Naive B cell (primary cell): Measurements from ENCODE around the gene PVALEF. TPM values are rescaled to one million over a fixed set of nuclear protein-coding genes. Genes with fewer than 3 reads are reported as not detected.

Experiments used
- ATAC-seq, 2 donors: fragments of 150-1000 bp; cut with Tn5 transposase; 2 replicates each; pipeline ENCODE4 v1.10.0; 2021; ENCODE audit warnings: low read depth in 2 of 2, mild to moderate bottlenecking in 2 of 2, moderate library complexity in 2 of 2
- DNase-seq: peaks from one replicate; pipeline ENCODE4 v3.0.0; 2022
- H3K27ac Mint-ChIP-seq, 6 donors: one replicate each; pipeline ENCODE4 v1.8.0; 2020 to 2022; ENCODE audit warnings: mild to moderate bottlenecking in 6 of 6, mixed read lengths in 6 of 6, moderate library complexity in 5 of 6, inconsistent platforms in 2 of 6
- H3K27me3 Mint-ChIP-seq, 3 donors: one replicate each; pipeline ENCODE4 v1.8.0; 2021 to 2022; ENCODE audit warnings: mixed read lengths in 3 of 3, mild to moderate bottlenecking in 1 of 3
- H3K36me3 Mint-ChIP-seq, 2 donors: one replicate each; pipeline ENCODE4 v1.8.0; 2020 to 2022; ENCODE audit warnings: mixed read lengths in 2 of 2, inconsistent platforms in 1 of 2, mild to moderate bottlenecking in 1 of 2
- H3K4me1 Mint-ChIP-seq, 3 donors: one replicate each; pipeline ENCODE4 v1.8.0; 2020 to 2022; ENCODE audit warnings: mixed read lengths in 3 of 3, inconsistent platforms in 1 of 3, mild to moderate bottlenecking in 1 of 3, moderate library complexity in 1 of 3
- H3K4me3 Mint-ChIP-seq, 8 donors: one replicate each; pipeline ENCODE4 v1.8.0; 2020 to 2022; ENCODE audit warnings: mild to moderate bottlenecking in 8 of 8, mixed read lengths in 8 of 8, moderate library complexity in 8 of 8, inconsistent platforms in 2 of 8
- H3K9me3 Mint-ChIP-seq, 7 donors: one replicate each; pipeline ENCODE4 v1.8.0; 2020 to 2022; ENCODE audit warnings: mixed read lengths in 7 of 7, mild to moderate bottlenecking in 5 of 7, inconsistent platforms in 2 of 7, moderate library complexity in 1 of 7
- polyA plus RNA-seq, 6 donors: library from polyadenylated mRNA; unstranded; fragments of 300-500 nt; fragmentation: Illumina TruSeq; gene quantifications; one replicate each; pipeline ENCODE4 v1.2.3, GENCODE V29; 2021; ENCODE audit warnings: low read depth in 6 of 6

Gene PVALEF
- polyA plus RNA-seq, 6 donors from 2014 or later: not detected

- no peaks in the 10 kb centered on the region for H3K4me1 Mint-ChIP-seq
- no peak overlapping the region for H3K27ac Mint-ChIP-seq
- no peaks in the 10 kb centered on the region for H3K9me3 Mint-ChIP-seq
- ATAC-seq (no peak), DNase-seq (no peak)
- no peak overlapping the region for H3K4me3 Mint-ChIP-seq
- H3K36me3 Mint-ChIP-seq: no peaks in the 10 kb centered on the region
- peaks cover 0 to 5% (median 4%) of the 10 kb centered on the region in 3 donors for H3K27me3 Mint-ChIP-seq
These were observed 23.7 kb downstream of the PVALEF start for GRCh38 chr17:81189016-81189415.

GRCh38 chr17:81189670-81190530 is 24.6 kb downstream of the PVALEF start:
- no peak for ATAC-seq
- no peaks in the 10 kb centered on the region for H3K4me1 Mint-ChIP-seq
- H3K4me3 Mint-ChIP-seq: no peak overlapping the region
- no peak overlapping the region for H3K27ac Mint-ChIP-seq
- no peak for DNase-seq
- no peaks in the 10 kb centered on the region for H3K9me3 Mint-ChIP-seq
- H3K27me3 Mint-ChIP-seq: no peaks in the 10 kb centered on the region
- H3K36me3 Mint-ChIP-seq: no peaks in the 10 kb centered on the region

- H3K27ac Mint-ChIP-seq: no peak overlapping the region
- DNase-seq: no peak
- no peaks in the 10 kb centered on the region for H3K36me3 Mint-ChIP-seq
- no peaks in the 10 kb centered on the region for H3K4me1 Mint-ChIP-seq
- no peak for ATAC-seq
- no peak overlapping the region for H3K4me3 Mint-ChIP-seq
- no peaks in the 10 kb centered on the region for H3K9me3 Mint-ChIP-seq
- no peaks in the 10 kb centered on the region for H3K27me3 Mint-ChIP-seq
These were observed 25.3 kb downstream of the PVALEF start for GRCh38 chr17:81190591-81190990.

- Mint-ChIP-seq H3K4me3 (no peak overlapping the region), H3K27me3 (no peaks in the 10 kb centered on the region), H3K27ac (no peak overlapping the region), H3K4me1 (no peaks in the 10 kb centered on the region), H3K9me3 (no peaks in the 10 kb centered on the region), H3K36me3 (no peaks in the 10 kb centered on the region)
- no peak for DNase-seq
- no peak for ATAC-seq
These were observed 25.8 kb downstream of the PVALEF start for GRCh38 chr17:81191116-81191515.

- no peak for DNase-seq
- no peak overlapping the region for H3K27ac Mint-ChIP-seq
- H3K27me3 Mint-ChIP-seq: no peaks in the 10 kb centered on the region
- no peaks in the 10 kb centered on the region for H3K4me1 Mint-ChIP-seq
- no peak overlapping the region for H3K4me3 Mint-ChIP-seq
- H3K36me3 Mint-ChIP-seq: no peaks in the 10 kb centered on the region
- no peaks in the 10 kb centered on the region for H3K9me3 Mint-ChIP-seq
- ATAC-seq: no peak
These were observed 26.3 kb downstream of the PVALEF start for GRCh38 chr17:81191646-81192045.

GRCh38 chr17:81192386-81193050 is 27.2 kb downstream of the PVALEF start:
- no peaks in the 10 kb centered on the region for H3K36me3 Mint-ChIP-seq
- no peaks in the 10 kb centered on the region for H3K9me3 Mint-ChIP-seq
- H3K4me1 Mint-ChIP-seq: no peaks in the 10 kb centered on the region
- no peak overlapping the region for H3K27ac Mint-ChIP-seq
- no peaks in the 10 kb centered on the region for H3K27me3 Mint-ChIP-seq
- no peak overlapping the region for H3K4me3 Mint-ChIP-seq
- no peak for DNase-seq
- ATAC-seq: no peak

- Mint-ChIP-seq H3K36me3 (no peaks in the 10 kb centered on the region), H3K27me3 (no peaks in the 10 kb centered on the region), H3K4me3 (no peak overlapping the region), H3K4me1 (no peaks in the 10 kb centered on the region), H3K27ac (no peak overlapping the region), H3K9me3 (no peaks in the 10 kb centered on the region)
- ATAC-seq: no peak
- no peak for DNase-seq
These were observed 27.7 kb downstream of the PVALEF start for GRCh38 chr17:81193051-81193410.

- no peaks in the 10 kb centered on the region for H3K9me3 Mint-ChIP-seq
- H3K36me3 Mint-ChIP-seq: no peaks in the 10 kb centered on the region
- H3K4me1 Mint-ChIP-seq: no peaks in the 10 kb centered on the region
- DNase-seq (no peak), ATAC-seq (no peak)
- no peak overlapping the region for H3K27ac Mint-ChIP-seq
- H3K27me3 Mint-ChIP-seq: no peaks in the 10 kb centered on the region
- H3K4me3 Mint-ChIP-seq: no peak overlapping the region
These were observed 28.3 kb downstream of the PVALEF start for GRCh38 chr17:81193470-81194224.

GRCh38 chr17:81194225-81194760 is 29.0 kb downstream of the PVALEF start:
- Mint-ChIP-seq H3K27me3 (no peaks in the 10 kb centered on the region), H3K4me3 (no peak overlapping the region), H3K36me3 (no peaks in the 10 kb centered on the region), H3K27ac (peak overlapping the region in 1 of 6 donors; percentile 30), H3K4me1 (no peaks in the 10 kb centered on the region), H3K9me3 (no peaks in the 10 kb centered on the region)
- ATAC-seq: no peak
- no peak for DNase-seq

GRCh38 chr17:81194941-81195901 is 29.9 kb downstream of the PVALEF start:
- no peaks in the 10 kb centered on the region for H3K36me3 Mint-ChIP-seq
- no peak for DNase-seq
- no peak overlapping the region for H3K4me3 Mint-ChIP-seq
- no peaks in the 10 kb centered on the region for H3K27me3 Mint-ChIP-seq
- no peaks in the 10 kb centered on the region for H3K4me1 Mint-ChIP-seq
- H3K9me3 Mint-ChIP-seq: no peaks in the 10 kb centered on the region
- H3K27ac Mint-ChIP-seq: no peak overlapping the region
- no peak for ATAC-seq

- H3K4me1 Mint-ChIP-seq: no peaks in the 10 kb centered on the region
- H3K27me3 Mint-ChIP-seq: no peaks in the 10 kb centered on the region
- no peaks in the 10 kb centered on the region for H3K36me3 Mint-ChIP-seq
- H3K9me3 Mint-ChIP-seq: no peaks in the 10 kb centered on the region
- H3K4me3 Mint-ChIP-seq: no peak overlapping the region
- ATAC-seq (no peak), DNase-seq (no peak)
- no peak overlapping the region for H3K27ac Mint-ChIP-seq
These were observed 30.7 kb downstream of the PVALEF start for GRCh38 chr17:81195941-81196495.

- Mint-ChIP-seq H3K27ac (no peak overlapping the region), H3K9me3 (no peaks in the 10 kb centered on the region), H3K4me3 (no peak overlapping the region), H3K36me3 (no peaks in the 10 kb centered on the region), H3K27me3 (no peaks in the 10 kb centered on the region), H3K4me1 (no peaks in the 10 kb centered on the region)
- ATAC-seq: no peak
- DNase-seq: no peak
These were observed 31.4 kb downstream of the PVALEF start for GRCh38 chr17:81196505-81197408.
